Measurements from ENCODE around the gene ZNF367.

GRCh38 chr9:96367943-96368342 is 50.2 kb downstream of the ZNF367 start:
- TF ChIP-seq CTCF (conservative IDR thresholded peaks at IDR 0.05 in 1 of 2, IDR thresholded peaks at IDR 0.05 in 1 of 2; ENCODE audit: low read depth in 1 of 2, low read length in 2 of 2) (no peak), EZH2 (IDR thresholded peaks at IDR 0.05; ENCODE audit: low read length, missing control alignments) (no peak)
